CD4-positive, alpha-beta memory T cell (primary cell): ENCODE measurements around the gene VPS13A. TPM values are rescaled to one million over a fixed set of nuclear protein-coding genes. Genes with fewer than 3 reads are reported as not detected.

Source experiments
- polyA plus RNA-seq, 2 donors: library from polyadenylated mRNA; unstranded; fragments of 300-500 nt; fragmentation: Illumina TruSeq; gene quantifications; one replicate each; pipeline ENCODE4 v1.2.3, GENCODE V29; 2021
- total RNA-seq, 2 experiments: library from RNA; stranded (reverse); gene quantifications; one replicate each; pipeline ENCODE4 v1.2.3, GENCODE V29; 2021

The VPS13A gene
- total and polyA plus RNA-seq, 4 experiments from 2014 or later = 1.7 to 58.2 (median 30.1) TPM

Other genes starting within 250 kb of the VPS13A start
- gene FOXB2, start 157.9 kb upstream of the VPS13A start, total RNA-seq = not detected
- not detected for gene FOXB2, start 157.9 kb upstream of the VPS13A start, polyA plus RNA-seq